ENCODE results near the gene CACNA1C. TPM values are rescaled to one million over a fixed set of nuclear protein-coding genes. Genes with fewer than 3 reads are reported as not detected.

Gene CACNA1C
- total RNA-seq, 4 donors from 2014 or later: 2.0 to 4.2 (median 2.5) TPM

DNA sequence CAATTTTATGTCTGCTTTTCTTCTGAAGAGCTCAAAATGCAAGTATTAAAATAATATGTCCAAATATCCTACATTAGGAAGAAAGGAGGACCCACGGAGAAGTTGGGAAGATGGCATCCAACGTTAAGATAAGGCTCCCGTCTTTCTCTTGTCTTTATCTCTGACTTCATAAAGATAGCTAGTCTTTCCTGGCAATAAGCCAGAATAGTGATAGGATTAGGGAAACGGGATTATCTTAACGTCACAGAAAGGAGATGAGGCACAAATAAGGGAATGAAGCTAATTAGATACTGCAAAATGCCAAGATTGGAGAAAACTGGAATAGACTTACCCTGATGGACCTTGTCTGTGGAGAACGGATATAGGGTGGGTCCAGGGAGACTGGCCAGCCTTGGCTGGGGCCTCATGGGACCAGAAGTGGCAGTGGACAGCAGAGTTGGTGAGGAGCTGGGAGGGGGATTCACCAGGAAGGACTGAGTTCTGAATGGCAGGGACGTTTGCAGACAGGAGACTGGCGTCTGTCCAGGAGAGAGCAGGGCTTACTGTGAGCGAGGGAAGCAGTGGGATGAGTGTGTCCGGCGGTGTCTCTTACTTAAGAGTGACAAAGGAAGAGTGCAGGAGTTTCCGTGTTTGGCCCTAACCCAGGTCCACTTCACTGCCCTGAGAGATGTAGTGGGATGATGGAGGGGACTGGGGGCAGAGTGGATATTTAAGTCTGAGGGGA is 119.9 kb downstream of the CACNA1C start:
- 55 to 65% methylated on average over 12 of the region's 12 CpGs for WGBS, 2 donors
- intact Hi-C loops (cut with DNase I): no loop called here
- H3K9me3 ChIP-seq: no peaks in the 10 kb centered on the region
- DNase-seq: no peak
- no peaks in the 10 kb centered on the region for H3K27me3 ChIP-seq
- TF ChIP-seq POLR2A (IDR thresholded peaks at IDR 0.05): no peak
- TF ChIP-seq, protein P1, sequence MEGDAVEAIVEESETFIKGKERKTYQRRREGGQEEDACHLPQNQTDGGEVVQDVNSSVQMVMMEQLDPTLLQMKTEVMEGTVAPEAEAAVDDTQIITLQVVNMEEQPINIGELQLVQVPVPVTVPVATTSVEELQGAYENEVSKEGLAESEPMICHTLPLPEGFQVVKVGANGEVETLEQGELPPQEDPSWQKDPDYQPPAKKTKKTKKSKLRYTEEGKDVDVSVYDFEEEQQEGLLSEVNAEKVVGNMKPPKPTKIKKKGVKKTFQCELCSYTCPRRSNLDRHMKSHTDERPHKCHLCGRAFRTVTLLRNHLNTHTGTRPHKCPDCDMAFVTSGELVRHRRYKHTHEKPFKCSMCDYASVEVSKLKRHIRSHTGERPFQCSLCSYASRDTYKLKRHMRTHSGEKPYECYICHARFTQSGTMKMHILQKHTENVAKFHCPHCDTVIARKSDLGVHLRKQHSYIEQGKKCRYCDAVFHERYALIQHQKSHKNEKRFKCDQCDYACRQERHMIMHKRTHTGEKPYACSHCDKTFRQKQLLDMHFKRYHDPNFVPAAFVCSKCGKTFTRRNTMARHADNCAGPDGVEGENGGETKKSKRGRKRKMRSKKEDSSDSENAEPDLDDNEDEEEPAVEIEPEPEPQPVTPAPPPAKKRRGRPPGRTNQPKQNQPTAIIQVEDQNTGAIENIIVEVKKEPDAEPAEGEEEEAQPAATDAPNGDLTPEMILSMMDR (IDR thresholded peaks at IDR 0.05): no peak
- no peaks in the 10 kb centered on the region for H3K4me1 ChIP-seq
- no peak overlapping the region for H3K4me3 ChIP-seq (replicated peaks in 1 of 3)
- no peaks in the 10 kb centered on the region for H3K36me3 ChIP-seq
- no peak overlapping the region for H3K27ac ChIP-seq

DNA sequence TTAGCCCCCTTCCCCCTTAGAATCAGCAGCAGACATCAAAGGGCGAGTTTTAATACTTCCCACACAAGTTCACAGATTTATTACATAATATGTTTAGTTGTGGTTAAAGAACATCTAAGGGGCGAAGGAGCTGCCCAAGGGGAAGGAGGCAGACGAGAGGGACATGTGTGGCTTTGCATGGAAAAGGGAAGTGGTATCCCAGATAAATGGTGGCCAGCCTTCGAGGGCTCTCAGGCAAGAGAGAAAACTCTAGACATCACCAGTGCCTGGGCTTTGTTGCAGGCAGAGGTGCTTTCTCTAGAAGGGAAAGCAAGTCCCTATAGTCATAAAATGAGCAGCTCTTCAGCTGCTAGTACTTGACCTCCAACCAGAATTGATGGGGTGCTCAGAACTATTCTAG is 121.2 kb downstream of the CACNA1C start:
- Histone ChIP-seq H3K4me3 (replicated peaks in 1 of 3) (no peak overlapping the region), H3K4me1 (no peaks in the 10 kb centered on the region), H3K27ac (no peak overlapping the region), H3K9me3 (no peaks in the 10 kb centered on the region), H3K27me3 (no peaks in the 10 kb centered on the region), H3K36me3 (no peaks in the 10 kb centered on the region)
- no peak for DNase-seq
- intact Hi-C loops (cut with DNase I): no loop called here
- WGBS, 2 donors: 82 to 84% methylated on average over 4 of the region's 4 CpGs
- TF ChIP-seq, protein P1 (IDR thresholded peaks at IDR 0.05): no peak
- TF ChIP-seq POLR2A (IDR thresholded peaks at IDR 0.05): no peak

DNA sequence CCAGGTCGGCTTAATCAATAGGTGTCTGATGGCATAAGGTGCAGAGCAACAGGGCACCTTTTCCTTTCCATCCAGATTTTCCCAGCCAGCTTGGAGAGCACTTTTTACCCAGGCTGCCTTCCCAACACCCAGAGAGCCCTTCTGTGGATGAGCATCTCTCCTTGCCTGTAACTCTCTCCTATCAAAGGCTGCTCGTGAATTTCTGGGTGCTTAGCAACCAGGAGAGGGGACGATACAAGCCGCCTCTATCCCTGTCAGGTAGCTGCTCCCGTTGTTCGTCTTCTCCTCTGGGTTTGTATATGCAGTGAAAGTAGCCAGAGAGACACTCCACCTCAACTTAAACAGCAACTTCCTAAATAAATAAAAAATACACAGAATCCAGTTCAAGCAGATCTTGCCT is 124.2 kb downstream of the CACNA1C start:
- no peak overlapping the region for H3K4me3 ChIP-seq (replicated peaks in 1 of 3)
- intact Hi-C loops (cut with DNase I): no loop called here
- TF ChIP-seq, protein P1 (IDR thresholded peaks at IDR 0.05): no peak
- no peak for TF ChIP-seq POLR2A (IDR thresholded peaks at IDR 0.05)
- H3K27me3 ChIP-seq: no peaks in the 10 kb centered on the region
- H3K36me3 ChIP-seq: no peaks in the 10 kb centered on the region
- H3K4me1 ChIP-seq: peaks cover 0 to 11% of the 10 kb centered on the region in 2 donors
- no peak overlapping the region for H3K27ac ChIP-seq
- 51 to 57% methylated on average over 6 of the region's 6 CpGs for WGBS, 2 donors
- no peaks in the 10 kb centered on the region for H3K9me3 ChIP-seq
- no peak for DNase-seq

DNA sequence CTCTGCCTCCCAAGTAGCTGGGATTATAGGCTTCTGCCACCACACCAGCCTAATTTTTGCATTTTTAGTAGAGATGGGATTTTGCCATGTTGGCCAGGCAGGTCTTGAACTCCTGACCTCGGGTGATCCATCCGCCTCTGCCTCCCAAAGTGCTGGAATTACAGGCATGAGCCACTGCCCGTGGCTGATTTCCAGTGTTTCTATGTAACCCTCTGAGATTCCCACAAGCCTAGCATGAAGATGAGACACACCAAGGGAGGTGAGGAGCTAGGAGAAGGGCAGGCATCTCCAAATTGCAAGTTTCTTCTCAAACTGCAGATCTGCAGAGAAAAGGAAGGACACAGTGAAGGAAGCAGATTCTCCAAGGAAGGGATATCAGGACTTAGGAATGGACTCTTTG is 125.0 kb downstream of the CACNA1C start:
- H3K27me3 ChIP-seq: no peaks in the 10 kb centered on the region
- no peaks in the 10 kb centered on the region for H3K36me3 ChIP-seq
- WGBS, 2 donors: 69 to 82% methylated on average over 3 of the region's 3 CpGs
- H3K27ac ChIP-seq: no peak overlapping the region
- intact Hi-C loops (cut with DNase I): no loop called here
- no peak for DNase-seq
- TF ChIP-seq, protein P1 (IDR thresholded peaks at IDR 0.05): no peak
- TF ChIP-seq POLR2A (IDR thresholded peaks at IDR 0.05): no peak
- no peaks in the 10 kb centered on the region for H3K9me3 ChIP-seq
- no peak overlapping the region for H3K4me3 ChIP-seq (replicated peaks in 1 of 3)
- peaks cover 0 to 11% of the 10 kb centered on the region in 2 donors for H3K4me1 ChIP-seq

DNA sequence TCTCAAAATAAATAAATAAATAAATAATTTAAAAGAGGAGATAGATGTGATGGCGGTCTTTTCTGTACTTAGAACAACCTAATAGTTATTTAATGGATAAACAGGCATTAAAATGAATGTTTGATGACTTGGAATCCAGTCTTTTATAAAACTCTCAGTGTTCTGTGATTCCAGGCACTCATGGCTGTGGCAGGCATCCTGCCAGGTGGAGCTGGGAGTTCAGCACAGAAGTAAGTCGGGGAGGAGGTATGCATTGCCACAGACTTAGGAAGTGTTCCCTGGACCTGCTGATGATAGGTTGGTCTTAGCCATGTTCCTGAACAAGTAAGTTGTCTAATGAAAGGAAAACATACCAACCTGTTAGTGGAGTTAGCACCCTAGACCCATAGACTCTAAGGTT is 126.3 kb downstream of the CACNA1C start:
- Histone ChIP-seq H3K4me1 (peaks cover 2 to 11% of the 10 kb centered on the region in 2 donors), H3K9me3 (no peaks in the 10 kb centered on the region), H3K27me3 (no peaks in the 10 kb centered on the region), H3K4me3 (replicated peaks in 1 of 3) (no peak overlapping the region), H3K27ac (no peak overlapping the region), H3K36me3 (no peaks in the 10 kb centered on the region)
- WGBS, 2 donors: 78 to 94% methylated on average over 2 of the region's 2 CpGs
- intact Hi-C loops (cut with DNase I): no loop called here
- DNase-seq: no peak
- no peak for TF ChIP-seq POLR2A (IDR thresholded peaks at IDR 0.05)
- TF ChIP-seq, protein P1 (IDR thresholded peaks at IDR 0.05): no peak
